Measurements from ENCODE around the gene PTPRT.

The PTPRT gene

DNA sequence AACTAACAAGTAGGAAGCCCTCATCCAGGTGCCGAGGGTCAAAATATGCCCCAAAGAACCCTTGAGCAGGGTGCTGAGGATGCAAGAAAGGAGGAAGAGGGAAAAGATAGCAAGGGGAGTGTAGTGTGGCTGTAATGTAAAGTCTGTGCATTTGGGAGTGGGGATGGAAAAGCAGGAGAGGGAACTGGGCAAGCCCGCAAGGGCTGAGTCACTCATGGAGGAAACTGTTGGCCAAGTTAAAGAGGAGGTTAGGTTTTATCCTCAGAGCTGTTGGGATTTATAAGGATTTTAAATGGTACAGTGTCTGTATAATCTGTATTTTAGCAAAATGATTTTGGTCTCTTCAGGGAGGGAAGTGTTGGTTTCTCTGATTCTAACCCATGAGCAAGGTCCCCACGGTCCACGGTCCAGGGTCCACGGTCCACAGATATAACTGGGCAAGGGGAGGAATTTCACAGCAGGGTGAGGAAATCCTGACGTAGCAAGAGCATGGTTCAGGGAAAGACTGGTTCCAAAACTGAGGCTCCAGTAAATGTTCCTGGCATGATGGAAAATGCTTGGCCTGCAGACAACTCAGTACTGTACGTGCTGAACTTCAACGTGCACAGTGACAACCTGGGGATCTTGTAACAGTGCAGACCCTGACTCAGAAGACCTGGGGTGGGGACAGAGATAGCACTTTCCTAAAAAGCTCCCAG lies 759.8 kb downstream of the PTPRT start:
- TF ChIP-seq, protein P1, sequence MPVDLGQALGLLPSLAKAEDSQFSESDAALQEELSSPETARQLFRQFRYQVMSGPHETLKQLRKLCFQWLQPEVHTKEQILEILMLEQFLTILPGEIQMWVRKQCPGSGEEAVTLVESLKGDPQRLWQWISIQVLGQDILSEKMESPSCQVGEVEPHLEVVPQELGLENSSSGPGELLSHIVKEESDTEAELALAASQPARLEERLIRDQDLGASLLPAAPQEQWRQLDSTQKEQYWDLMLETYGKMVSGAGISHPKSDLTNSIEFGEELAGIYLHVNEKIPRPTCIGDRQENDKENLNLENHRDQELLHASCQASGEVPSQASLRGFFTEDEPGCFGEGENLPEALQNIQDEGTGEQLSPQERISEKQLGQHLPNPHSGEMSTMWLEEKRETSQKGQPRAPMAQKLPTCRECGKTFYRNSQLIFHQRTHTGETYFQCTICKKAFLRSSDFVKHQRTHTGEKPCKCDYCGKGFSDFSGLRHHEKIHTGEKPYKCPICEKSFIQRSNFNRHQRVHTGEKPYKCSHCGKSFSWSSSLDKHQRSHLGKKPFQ (tag by site-specific recombination; IDR thresholded peaks at IDR 0.05), result no peak
- TF ChIP-seq ZNF624 (tag by site-specific recombination; IDR thresholded peaks at IDR 0.05), result no peak
- TF ChIP-seq ZNF138 (tag by site-specific recombination; IDR thresholded peaks at IDR 0.05; ENCODE audit: borderline replicate concordance), result no peak
- TF ChIP-seq, protein P2, sequence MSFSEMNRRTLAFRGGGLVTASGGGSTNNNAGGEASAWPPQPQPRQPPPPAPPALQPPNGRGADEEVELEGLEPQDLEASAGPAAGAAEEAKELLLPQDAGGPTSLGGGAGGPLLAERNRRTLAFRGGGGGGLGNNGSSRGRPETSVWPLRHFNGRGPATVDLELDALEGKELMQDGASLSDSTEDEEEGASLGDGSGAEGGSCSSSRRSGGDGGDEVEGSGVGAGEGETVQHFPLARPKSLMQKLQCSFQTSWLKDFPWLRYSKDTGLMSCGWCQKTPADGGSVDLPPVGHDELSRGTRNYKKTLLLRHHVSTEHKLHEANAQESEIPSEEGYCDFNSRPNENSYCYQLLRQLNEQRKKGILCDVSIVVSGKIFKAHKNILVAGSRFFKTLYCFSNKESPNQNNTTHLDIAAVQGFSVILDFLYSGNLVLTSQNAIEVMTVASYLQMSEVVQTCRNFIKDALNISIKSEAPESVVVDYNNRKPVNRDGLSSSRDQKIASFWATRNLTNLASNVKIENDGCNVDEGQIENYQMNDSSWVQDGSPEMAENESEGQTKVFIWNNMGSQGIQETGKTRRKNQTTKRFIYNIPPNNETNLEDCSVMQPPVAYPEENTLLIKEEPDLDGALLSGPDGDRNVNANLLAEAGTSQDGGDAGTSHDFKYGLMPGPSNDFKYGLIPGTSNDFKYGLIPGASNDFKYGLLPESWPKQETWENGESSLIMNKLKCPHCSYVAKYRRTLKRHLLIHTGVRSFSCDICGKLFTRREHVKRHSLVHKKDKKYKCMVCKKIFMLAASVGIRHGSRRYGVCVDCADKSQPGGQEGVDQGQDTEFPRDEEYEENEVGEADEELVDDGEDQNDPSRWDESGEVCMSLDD (tag by site-specific recombination; IDR thresholded peaks at IDR 0.05), result no peak
- no peak for TF ChIP-seq ZFP41 (tag by site-specific recombination; IDR thresholded peaks at IDR 0.05; ENCODE audit: borderline replicate concordance)
- TF ChIP-seq SCRT2 (tag by site-specific recombination; IDR thresholded peaks at IDR 0.05), result no peak
- TF ChIP-seq, protein P3, sequence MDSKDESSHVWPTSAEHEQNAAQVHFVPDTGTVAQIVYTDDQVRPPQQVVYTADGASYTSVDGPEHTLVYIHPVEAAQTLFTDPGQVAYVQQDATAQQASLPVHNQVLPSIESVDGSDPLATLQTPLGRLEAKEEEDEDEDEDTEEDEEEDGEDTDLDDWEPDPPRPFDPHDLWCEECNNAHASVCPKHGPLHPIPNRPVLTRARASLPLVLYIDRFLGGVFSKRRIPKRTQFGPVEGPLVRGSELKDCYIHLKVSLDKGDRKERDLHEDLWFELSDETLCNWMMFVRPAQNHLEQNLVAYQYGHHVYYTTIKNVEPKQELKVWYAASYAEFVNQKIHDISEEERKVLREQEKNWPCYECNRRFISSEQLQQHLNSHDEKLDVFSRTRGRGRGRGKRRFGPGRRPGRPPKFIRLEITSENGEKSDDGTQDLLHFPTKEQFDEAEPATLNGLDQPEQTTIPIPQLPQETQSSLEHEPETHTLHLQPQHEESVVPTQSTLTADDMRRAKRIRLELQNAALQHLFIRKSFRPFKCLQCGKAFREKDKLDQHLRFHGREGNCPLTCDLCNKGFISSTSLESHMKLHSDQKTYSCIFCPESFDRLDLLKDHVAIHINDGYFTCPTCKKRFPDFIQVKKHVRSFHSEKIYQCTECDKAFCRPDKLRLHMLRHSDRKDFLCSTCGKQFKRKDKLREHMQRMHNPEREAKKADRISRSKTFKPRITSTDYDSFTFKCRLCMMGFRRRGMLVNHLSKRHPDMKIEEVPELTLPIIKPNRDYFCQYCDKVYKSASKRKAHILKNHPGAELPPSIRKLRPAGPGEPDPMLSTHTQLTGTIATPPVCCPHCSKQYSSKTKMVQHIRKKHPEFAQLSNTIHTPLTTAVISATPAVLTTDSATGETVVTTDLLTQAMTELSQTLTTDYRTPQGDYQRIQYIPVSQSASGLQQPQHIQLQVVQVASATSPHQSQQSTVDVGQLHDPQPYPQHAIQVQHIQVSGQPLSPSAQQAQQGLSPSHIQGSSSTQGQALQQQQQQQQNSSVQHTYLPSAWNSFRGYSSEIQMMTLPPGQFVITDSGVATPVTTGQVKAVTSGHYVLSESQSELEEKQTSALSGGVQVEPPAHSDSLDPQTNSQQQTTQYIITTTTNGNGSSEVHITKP (tag by site-specific recombination; IDR thresholded peaks at IDR 0.05), result no peak
- TF ChIP-seq KLF7 (tag by site-specific recombination; IDR thresholded peaks at IDR 0.05; ENCODE audit: borderline replicate concordance), result no peak
- TF ChIP-seq ZNF623 (tag by site-specific recombination; IDR thresholded peaks at IDR 0.05), result no peak
- TF ChIP-seq ZNF596 (tag by site-specific recombination; IDR thresholded peaks at IDR 0.05), result no peak
- no peak for TF ChIP-seq FEZF1 (tag by site-specific recombination; IDR thresholded peaks at IDR 0.05)
- TF ChIP-seq ZNF555 (tag by site-specific recombination; conservative IDR thresholded peaks at IDR 0.05), result no peak
- TF ChIP-seq, protein P4, sequence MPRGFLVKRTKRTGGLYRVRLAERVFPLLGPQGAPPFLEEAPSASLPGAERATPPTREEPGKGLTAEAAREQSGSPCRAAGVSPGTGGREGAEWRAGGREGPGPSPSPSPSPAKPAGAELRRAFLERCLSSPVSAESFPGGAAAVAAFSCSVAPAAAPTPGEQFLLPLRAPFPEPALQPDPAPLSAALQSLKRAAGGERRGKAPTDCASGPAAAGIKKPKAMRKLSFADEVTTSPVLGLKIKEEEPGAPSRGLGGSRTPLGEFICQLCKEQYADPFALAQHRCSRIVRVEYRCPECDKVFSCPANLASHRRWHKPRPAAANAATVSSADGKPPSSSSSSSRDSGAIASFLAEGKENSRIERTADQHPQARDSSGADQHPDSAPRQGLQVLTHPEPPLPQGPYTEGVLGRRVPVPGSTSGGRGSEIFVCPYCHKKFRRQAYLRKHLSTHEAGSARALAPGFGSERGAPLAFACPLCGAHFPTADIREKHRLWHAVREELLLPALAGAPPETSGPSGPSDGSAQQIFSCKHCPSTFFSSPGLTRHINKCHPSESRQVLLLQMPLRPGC (tag by site-specific recombination; IDR thresholded peaks at IDR 0.05), result no peak
- TF ChIP-seq ZNF214 (tag by site-specific recombination; IDR thresholded peaks at IDR 0.05; ENCODE audit: borderline replicate concordance), result no peak
- Histone ChIP-seq H3K9me3 (ENCODE audit: control insufficient read depth, insufficient read depth, low read depth, low read length) (no peaks in the 10 kb centered on the region), H3K36me3 (ENCODE audit: control insufficient read depth in 2 of 2, insufficient read depth in 1 of 2, low read length in 2 of 2) (no peaks in the 10 kb centered on the region), H3K4me1 (ENCODE audit: control insufficient read depth, insufficient read depth, low read length) (no peaks in the 10 kb centered on the region), H3K4me3 (ENCODE audit: low read depth, low read length) (no peak overlapping the region), H3K27ac (ENCODE audit: extremely low read depth, low read depth, low read length) (no peak overlapping the region)
- CTCF ChIA-PET, result no interaction called here
- POLR2A ChIA-PET, result no interaction called here
